DND-41 (cell line): ENCODE results near the gene SS18L1.

Source experiments
- ATAC-seq: fragments of 200-7000 bp; cut with Tn5 transposase; 3 replicates; pipeline ENCODE4 v1.9.1; 2021; ENCODE audit warnings: low read depth; ENCODE audit not compliant: insufficient read depth
- DNase-seq: peaks from one replicate; pipeline ENCODE4 v3.0.0-alpha.2; 2020
- H2AFZ ChIP-seq: 2 replicates; pipeline ENCODE4 v1.6.0; 2012; ENCODE audit warnings: low read depth, low read length
- H3K27ac ChIP-seq: 2 replicates; pipeline ENCODE4 v1.5.1; 2012; ENCODE audit warnings: low read length, inconsistent platforms
- H3K27me3 ChIP-seq: fragments of 200-600 bp; sonication (generic); 2 replicates; pipeline ENCODE4 v1.6.0; 2012; ENCODE audit warnings: low read length, mild to moderate bottlenecking, inconsistent platforms; ENCODE audit not compliant: insufficient read depth, poor library complexity
- H3K36me3 ChIP-seq: 2 replicates; pipeline ENCODE4 v1.5.1; 2012; ENCODE audit warnings: low read length, inconsistent platforms; ENCODE audit not compliant: insufficient read depth
- H3K4me1 ChIP-seq: 2 replicates; pipeline ENCODE4 v1.5.1; 2012; ENCODE audit warnings: mild to moderate bottlenecking, low read length; ENCODE audit not compliant: insufficient read depth
- H3K4me2 ChIP-seq: 2 replicates; pipeline ENCODE4 v1.6.0; 2012; ENCODE audit warnings: mild to moderate bottlenecking, moderate library complexity, low read length, inconsistent platforms; ENCODE audit not compliant: insufficient read depth
- H3K4me3 ChIP-seq, 2 experiments: fragments of 200-600 bp in 1 of 2; shearing (Covaris generic) in 1 of 2; 2 replicates each; pipeline ENCODE4 v1.5.1; 2012 to 2016; ENCODE audit warnings: inconsistent platforms in 2 of 2, low read length in 2 of 2, mild to moderate bottlenecking in 2 of 2, low read depth in 1 of 2, moderate library complexity in 1 of 2
- H3K79me2 ChIP-seq: 2 replicates; pipeline ENCODE4 v1.6.0; 2012; ENCODE audit warnings: low read length, inconsistent platforms; ENCODE audit not compliant: insufficient read depth
- H3K9ac ChIP-seq: 2 replicates; pipeline ENCODE4 v1.6.0; 2012; ENCODE audit warnings: low read depth, mild to moderate bottlenecking, inconsistent platforms, low read length, moderate library complexity
- H3K9me3 ChIP-seq: 2 replicates; pipeline ENCODE4 v1.5.1; 2012; ENCODE audit warnings: low read length, moderate library complexity, mild to moderate bottlenecking, inconsistent platforms; ENCODE audit not compliant: insufficient read depth, severe bottlenecking
- H4K20me1 ChIP-seq: 2 replicates; pipeline ENCODE4 v1.6.0; 2012; ENCODE audit warnings: low read length; ENCODE audit not compliant: insufficient read depth
- EZH2 ChIP-seq: IDR thresholded peaks from 3 replicates; pipeline ENCODE4 v1.6.1; 2012; ENCODE audit warnings: borderline replicate concordance, low read depth, mild to moderate bottlenecking, moderate library complexity, low read length, inconsistent platforms; ENCODE audit not compliant: severe bottlenecking
- TF ChIP-seq, protein P1 (sequence below): IDR thresholded peaks from 2 replicates; pipeline ENCODE4 v1.5.1; 2012; ENCODE audit warnings: borderline replicate concordance, low read length, moderate library complexity, mild to moderate bottlenecking; ENCODE audit not compliant: poor library complexity, severe bottlenecking; ENCODE audit errors: extremely low read depth

SS18L1 gene

DNA sequence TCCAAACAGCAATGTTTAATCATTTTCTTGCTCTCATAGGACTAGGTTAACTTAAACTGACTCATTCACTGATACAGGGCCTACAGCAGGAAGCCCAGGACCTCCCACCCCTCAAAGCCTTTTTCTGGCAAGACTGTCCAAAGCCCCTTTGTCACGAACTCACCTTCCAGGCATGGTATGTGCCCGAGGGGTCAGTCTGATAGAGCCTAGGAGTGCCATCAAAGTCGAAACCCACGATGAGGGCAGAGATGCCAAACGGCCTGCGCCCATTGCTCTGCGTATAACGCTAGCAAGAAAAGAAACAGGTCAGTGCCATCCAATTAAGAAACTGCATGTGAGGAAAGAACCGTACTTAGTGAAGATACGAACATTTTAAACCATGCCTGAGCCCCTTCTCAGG is 4.7 kb upstream of the SS18L1 start:
- H3K9ac ChIP-seq: no peak overlapping the region
- H2AFZ ChIP-seq: no peak overlapping the region
- peaks cover 73% of the 10 kb centered on the region for H3K79me2 ChIP-seq
- no peak overlapping the region for H3K27ac ChIP-seq
- no peaks in the 10 kb centered on the region for H3K9me3 ChIP-seq
- H3K27me3 ChIP-seq: no peaks in the 10 kb centered on the region
- TF ChIP-seq, protein P1, sequence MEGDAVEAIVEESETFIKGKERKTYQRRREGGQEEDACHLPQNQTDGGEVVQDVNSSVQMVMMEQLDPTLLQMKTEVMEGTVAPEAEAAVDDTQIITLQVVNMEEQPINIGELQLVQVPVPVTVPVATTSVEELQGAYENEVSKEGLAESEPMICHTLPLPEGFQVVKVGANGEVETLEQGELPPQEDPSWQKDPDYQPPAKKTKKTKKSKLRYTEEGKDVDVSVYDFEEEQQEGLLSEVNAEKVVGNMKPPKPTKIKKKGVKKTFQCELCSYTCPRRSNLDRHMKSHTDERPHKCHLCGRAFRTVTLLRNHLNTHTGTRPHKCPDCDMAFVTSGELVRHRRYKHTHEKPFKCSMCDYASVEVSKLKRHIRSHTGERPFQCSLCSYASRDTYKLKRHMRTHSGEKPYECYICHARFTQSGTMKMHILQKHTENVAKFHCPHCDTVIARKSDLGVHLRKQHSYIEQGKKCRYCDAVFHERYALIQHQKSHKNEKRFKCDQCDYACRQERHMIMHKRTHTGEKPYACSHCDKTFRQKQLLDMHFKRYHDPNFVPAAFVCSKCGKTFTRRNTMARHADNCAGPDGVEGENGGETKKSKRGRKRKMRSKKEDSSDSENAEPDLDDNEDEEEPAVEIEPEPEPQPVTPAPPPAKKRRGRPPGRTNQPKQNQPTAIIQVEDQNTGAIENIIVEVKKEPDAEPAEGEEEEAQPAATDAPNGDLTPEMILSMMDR: no peak
- TF ChIP-seq EZH2: no peak
- no peak overlapping the region for H3K4me3 ChIP-seq
- H3K4me1 ChIP-seq: peaks cover 27% of the 10 kb centered on the region
- ATAC-seq (no peak), DNase-seq (no peak)
- no peak overlapping the region for H3K4me2 ChIP-seq
- peaks cover 83% of the 10 kb centered on the region for H3K36me3 ChIP-seq
- peaks cover 82% of the 10 kb centered on the region for H4K20me1 ChIP-seq

DNA sequence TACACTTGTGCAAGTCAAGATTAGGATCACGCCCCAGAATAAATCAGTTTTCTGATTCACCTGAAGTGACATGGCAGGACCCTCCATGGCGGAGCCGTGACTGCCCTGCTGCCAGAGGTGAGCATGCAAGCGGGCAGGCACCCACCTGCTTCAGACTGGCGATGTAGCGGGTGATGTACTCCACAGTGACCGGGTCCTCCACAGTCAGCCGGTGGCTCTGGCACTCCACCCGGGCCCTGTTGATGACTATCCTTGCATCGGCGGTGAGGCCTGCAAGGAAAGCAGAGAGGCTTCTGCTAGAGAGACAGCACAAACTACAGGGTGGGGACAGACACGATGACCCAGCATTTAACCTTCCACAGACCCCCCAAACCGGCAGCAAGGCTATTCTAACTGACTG is 3.9 kb upstream of the SS18L1 start:
- Histone ChIP-seq H3K9me3 (no peaks in the 10 kb centered on the region), H3K27ac (no peak overlapping the region), H2AFZ (no peak overlapping the region), H3K36me3 (peaks cover 75% of the 10 kb centered on the region), H4K20me1 (peaks cover 81% of the 10 kb centered on the region), H3K4me2 (no peak overlapping the region), H3K9ac (no peak overlapping the region), H3K79me2 (peaks cover 79% of the 10 kb centered on the region), H3K4me1 (peaks cover 30% of the 10 kb centered on the region), H3K4me3 (no peak overlapping the region), H3K27me3 (no peaks in the 10 kb centered on the region)
- DNase-seq (no peak), ATAC-seq (no peak)
- TF ChIP-seq, protein P1: no peak
- TF ChIP-seq EZH2: no peak

DNA sequence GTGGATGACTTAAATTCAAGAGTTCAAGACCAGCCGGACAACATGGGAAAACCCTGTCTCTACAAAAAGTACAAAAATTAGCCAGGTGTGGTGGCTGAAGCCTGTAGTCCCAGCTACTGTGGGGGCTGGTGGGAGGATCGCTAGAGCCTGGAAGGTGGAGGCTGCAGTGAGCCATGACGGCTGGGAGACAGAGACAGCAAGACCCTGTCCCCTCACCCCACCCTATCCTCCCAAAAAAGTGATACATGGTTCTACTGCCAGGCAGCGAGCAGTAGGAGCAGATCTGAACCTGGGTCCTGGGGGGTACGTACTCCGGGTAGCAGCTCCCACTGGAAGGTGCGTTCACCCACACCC is 2.5 kb upstream of the SS18L1 start:
- Histone ChIP-seq H3K4me1 (peaks cover 44% of the 10 kb centered on the region), H3K79me2 (peaks cover 85% of the 10 kb centered on the region), H3K9ac (peak overlapping the region; percentile 90), H2AFZ (no peak overlapping the region), H3K4me2 (peak overlapping the region; percentile 95), H3K9me3 (no peaks in the 10 kb centered on the region), H3K4me3 (peak overlapping the region; percentile 83 to 84; a peak in 3 of 4 replicates), H3K27me3 (no peaks in the 10 kb centered on the region), H3K27ac (peak overlapping the region; percentile 84), H4K20me1 (peaks cover 85% of the 10 kb centered on the region), H3K36me3 (peaks cover 74% of the 10 kb centered on the region)
- no peak for DNase-seq
- ATAC-seq: no peak
- TF ChIP-seq, protein P1: no peak
- no peak for TF ChIP-seq EZH2

DNA sequence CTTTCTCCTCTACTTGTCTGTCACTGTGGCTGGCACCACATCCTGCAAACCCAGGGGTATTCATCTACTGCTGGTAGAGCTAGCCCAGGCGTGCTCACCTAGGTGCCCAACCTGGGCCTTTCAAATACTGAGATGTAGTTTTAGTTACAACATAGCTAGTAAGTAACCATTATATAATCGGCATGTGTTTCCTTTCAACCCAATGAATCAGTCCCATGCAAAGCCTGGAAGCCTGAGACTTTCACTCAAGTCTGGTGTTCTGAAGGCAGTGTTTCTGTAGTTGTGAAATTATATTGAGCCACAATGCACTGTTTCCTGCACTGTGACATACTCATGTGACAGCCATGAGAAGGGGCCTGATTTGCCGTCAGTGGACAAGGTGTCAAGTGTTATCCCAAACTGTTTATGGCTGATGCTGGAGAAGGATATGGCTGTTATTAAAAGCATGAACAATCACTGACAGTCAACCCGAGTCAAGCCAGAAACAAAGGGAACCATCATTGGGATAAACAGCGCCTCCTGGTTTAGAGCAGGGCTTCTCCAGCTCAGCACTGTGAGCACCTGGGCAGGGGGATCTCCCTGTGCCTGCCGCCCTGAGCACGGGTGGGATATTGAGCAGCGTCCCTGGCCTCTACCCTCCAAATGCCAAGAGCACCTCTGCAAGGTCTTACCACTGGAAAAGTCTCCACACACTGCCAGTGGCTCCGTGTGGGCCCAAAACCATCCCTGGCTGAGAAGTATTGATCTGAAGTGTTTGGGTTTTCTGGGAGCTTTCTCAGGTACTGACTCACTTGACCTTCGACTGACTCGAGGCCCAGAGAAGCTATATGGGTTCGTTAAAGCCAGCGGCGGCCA is 1.9 kb upstream of the SS18L1 start:
- H3K9ac ChIP-seq: peak overlapping the region; percentile 90
- H3K36me3 ChIP-seq: peaks cover 72% of the 10 kb centered on the region
- H2AFZ ChIP-seq: no peak overlapping the region
- no peak for TF ChIP-seq EZH2
- TF ChIP-seq, protein P1: peak; percentile 64
- H3K27ac ChIP-seq: peak overlapping the region; percentile 84
- peaks cover 87% of the 10 kb centered on the region for H3K79me2 ChIP-seq
- H3K27me3 ChIP-seq: no peaks in the 10 kb centered on the region
- H3K4me1 ChIP-seq: peaks cover 48% of the 10 kb centered on the region
- peak overlapping the region; percentile 95 for H3K4me2 ChIP-seq
- DNase-seq (peak; percentile 43), ATAC-seq (peak; percentile 20)
- H4K20me1 ChIP-seq: peaks cover 83% of the 10 kb centered on the region
- no peaks in the 10 kb centered on the region for H3K9me3 ChIP-seq
- peak overlapping the region; percentile 83 to 84 for H3K4me3 ChIP-seq
